Common myeloid progenitor, CD34-positive (primary cell): ENCODE measurements around the gene SARDH.

Experiments used
- CTCF ChIA-PET: fragments of 350-600 bp; sonication (Branson Sonifier 250); formaldehyde crosslinking; loops from one replicate; lab custom pipeline; 2021; ENCODE audit warnings: antibody characterized with exemption; lab: Charles Lee
- POLR2A ChIA-PET: fragments of 350-600 bp; sonication (Branson Sonifier 250); formaldehyde crosslinking; loops from one replicate; lab custom pipeline; 2021; ENCODE audit warnings: antibody characterized with exemption; lab: Charles Lee
- DNase-seq, 3 donors: peaks; one replicate each; pipeline versions ENCODE4 v3.0.0 to v3.0.0-alpha.2; 2013
- H3K27ac ChIP-seq, 2 experiments: 1 replicate in 1 of 2; 2 replicates in 1 of 2; pipeline ENCODE4 v1.7.0; 2013; ENCODE audit warnings: inconsistent platforms in 2 of 2, low read length in 2 of 2, mild to moderate bottlenecking in 2 of 2, low read depth in 1 of 2, moderate library complexity in 1 of 2; ENCODE audit not compliant: severe bottlenecking in 2 of 2, insufficient read depth in 1 of 2, poor library complexity in 1 of 2
- H3K27me3 ChIP-seq, 5 experiments: replicated peaks in 2 of 5; 1 replicate in 3 of 5; 2 replicates in 2 of 5; pipeline versions ENCODE4 v1.6.1 to v1.7.0; 2013; ENCODE audit warnings: low read length in 4 of 5, mild to moderate bottlenecking in 2 of 5, moderate library complexity in 2 of 5, inconsistent platforms in 1 of 5; ENCODE audit not compliant: insufficient read depth in 5 of 5, control insufficient read depth in 4 of 5
- H3K36me3 ChIP-seq, 4 experiments: 1 replicate in 2 of 4; 2 replicates in 2 of 4; pipeline versions ENCODE4 v1.6.1 to v1.7.0; 2013; ENCODE audit warnings: low read length in 3 of 4, control low read depth in 1 of 4, mild to moderate bottlenecking in 1 of 4; ENCODE audit not compliant: control insufficient read depth in 4 of 4, insufficient read depth in 4 of 4
- H3K4me1 ChIP-seq, 4 experiments: 1 replicate in 3 of 4; 2 replicates in 1 of 4; pipeline versions ENCODE4 v1.6.1 to v1.7.1; 2013; ENCODE audit warnings: low read length in 3 of 4, mild to moderate bottlenecking in 3 of 4, control low read depth in 1 of 4, inconsistent platforms in 1 of 4, moderate library complexity in 1 of 4; ENCODE audit not compliant: control insufficient read depth in 4 of 4, insufficient read depth in 4 of 4; ENCODE audit errors: control extremely low read depth in 1 of 4
- H3K4me3 ChIP-seq, 7 experiments: 1 replicate in 4 of 7; 2 replicates in 3 of 7; pipeline versions ENCODE4 v1.5.1 to v1.7.0; 2013; ENCODE audit warnings: mild to moderate bottlenecking in 7 of 7, low read length in 6 of 7, moderate library complexity in 6 of 7, inconsistent platforms in 2 of 7, low read depth in 2 of 7, control low read depth in 1 of 7; ENCODE audit not compliant: insufficient read depth in 4 of 7, control insufficient read depth in 1 of 7; ENCODE audit errors: extremely low read depth in 1 of 7
- H3K9me3 ChIP-seq, 5 experiments: 1 replicate in 4 of 5; 2 replicates in 1 of 5; pipeline versions ENCODE4 v1.6.1 to v1.7.1; 2013; ENCODE audit warnings: low read length in 4 of 5, mild to moderate bottlenecking in 2 of 5, inconsistent platforms in 1 of 5, low read depth in 1 of 5, moderate library complexity in 1 of 5; ENCODE audit not compliant: control insufficient read depth in 4 of 5, insufficient read depth in 2 of 5; ENCODE audit errors: control extremely low read depth in 1 of 5
- WGBS: methylation state at CpG from one replicate; pipeline ENCODE4 v1.1.5; 2013; ENCODE audit not compliant: insufficient coverage; 5-methylcytosine and 5-hydroxymethylcytosine counted together

SARDH gene

DNA sequence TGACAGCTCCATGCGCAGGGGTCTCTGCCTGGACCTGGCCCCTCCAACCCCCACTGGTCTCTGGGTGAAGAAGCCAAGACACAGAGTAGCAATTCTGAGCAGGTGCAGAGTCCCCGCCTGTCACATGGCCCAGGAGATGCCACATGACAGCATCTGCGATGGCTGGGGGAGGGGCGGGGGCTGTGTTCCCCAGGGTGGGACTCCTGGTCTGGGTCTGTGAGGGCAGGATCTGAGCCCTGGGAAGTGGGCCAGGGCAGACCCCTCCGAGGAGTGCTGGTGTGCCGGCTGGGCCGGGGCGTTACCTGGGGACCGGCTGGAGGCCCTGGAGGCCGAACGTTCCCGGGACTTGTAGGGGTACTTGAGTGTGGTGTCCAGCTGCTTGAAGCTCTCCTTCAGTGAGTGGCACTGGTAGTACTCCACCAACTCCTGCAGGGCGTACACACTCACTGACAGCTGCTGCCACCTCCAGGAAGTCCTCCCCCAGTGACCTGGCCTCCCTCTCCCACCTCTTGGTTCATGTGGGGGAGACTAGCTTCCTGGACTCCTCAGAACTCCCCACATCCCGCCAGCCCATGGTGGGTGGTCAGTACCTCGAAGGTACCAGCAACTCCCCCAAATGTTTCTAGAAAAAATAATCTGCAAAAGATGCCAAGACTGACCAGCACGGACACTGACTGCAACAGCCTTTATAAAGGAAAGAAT is 32.1 kb upstream of the SARDH start:
- 97% methylated on average over 14 of the region's 16 CpGs for WGBS

DNA sequence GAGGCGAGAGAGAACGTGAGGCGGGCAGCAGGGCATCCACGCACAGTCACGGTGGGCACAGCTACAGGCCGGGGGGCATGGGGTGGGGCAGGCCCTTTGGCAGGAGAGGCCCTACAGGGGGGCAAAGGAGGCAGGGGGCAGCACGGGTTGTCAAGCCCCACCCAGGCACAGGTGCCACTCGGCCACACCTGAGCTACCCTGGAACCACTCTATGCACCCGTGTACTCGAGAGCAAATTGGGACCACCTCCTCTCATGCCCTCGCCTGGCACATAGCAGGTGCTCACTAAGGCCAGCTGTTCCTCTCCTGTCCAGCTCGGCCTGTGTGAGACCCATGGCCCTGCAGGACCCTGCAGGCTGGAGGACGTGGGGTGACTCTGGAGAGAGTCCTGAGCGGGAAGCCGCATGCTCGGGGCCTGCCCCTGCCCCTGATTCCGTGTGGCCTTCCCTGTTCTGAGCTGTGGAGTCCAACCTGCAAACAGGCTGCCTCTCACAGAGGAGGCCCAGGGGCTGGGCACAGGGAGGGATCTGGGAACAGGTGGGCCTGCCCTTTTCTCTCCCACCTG is 31.4 kb upstream of the SARDH start:
- ChIA-PET CTCF (interaction anchor here (1.2 to 3.7 kb wide), 4 partner anchors 12 to 225 kb away, joined by 3 to 18 read pairs (median 10); no protein-coding TSS in a partner anchor), POLR2A (interaction anchor here (1.3 kb wide), 1 partner anchor 27 kb away, joined by 4 read pairs; no protein-coding TSS in a partner anchor)
- WGBS: 95% methylated on average over 17 of the region's 17 CpGs
- Histone ChIP-seq H3K4me1 (no peaks in the 10 kb centered on the region), H3K9me3 (peaks cover 0 to 19% (median 13%) of the 10 kb centered on the region in 5 experiments), H3K27ac (no peak overlapping the region), H3K27me3 (no peaks in the 10 kb centered on the region), H3K36me3 (peaks cover 0 to 20% (median 4%) of the 10 kb centered on the region in 4 experiments), H3K4me3 (no peak overlapping the region)
- DNase-seq: no peak

More for the DNA sequence above, 32.1 kb upstream of the SARDH start:
- Histone ChIP-seq H3K27ac (no peak overlapping the region), H3K4me1 (no peaks in the 10 kb centered on the region), H3K9me3 (peaks cover 0 to 24% (median 11%) of the 10 kb centered on the region in 5 experiments), H3K4me3 (no peak overlapping the region), H3K27me3 (no peaks in the 10 kb centered on the region), H3K36me3 (peaks cover 0 to 22% (median 5%) of the 10 kb centered on the region in 4 experiments)
- no peak for DNase-seq
- CTCF ChIA-PET: interaction anchor here (1.3 to 3.7 kb wide), 4 partner anchors 11 to 225 kb away, joined by 4 to 18 read pairs (median 15); no protein-coding TSS in a partner anchor
- POLR2A ChIA-PET: no interaction called here

DNA sequence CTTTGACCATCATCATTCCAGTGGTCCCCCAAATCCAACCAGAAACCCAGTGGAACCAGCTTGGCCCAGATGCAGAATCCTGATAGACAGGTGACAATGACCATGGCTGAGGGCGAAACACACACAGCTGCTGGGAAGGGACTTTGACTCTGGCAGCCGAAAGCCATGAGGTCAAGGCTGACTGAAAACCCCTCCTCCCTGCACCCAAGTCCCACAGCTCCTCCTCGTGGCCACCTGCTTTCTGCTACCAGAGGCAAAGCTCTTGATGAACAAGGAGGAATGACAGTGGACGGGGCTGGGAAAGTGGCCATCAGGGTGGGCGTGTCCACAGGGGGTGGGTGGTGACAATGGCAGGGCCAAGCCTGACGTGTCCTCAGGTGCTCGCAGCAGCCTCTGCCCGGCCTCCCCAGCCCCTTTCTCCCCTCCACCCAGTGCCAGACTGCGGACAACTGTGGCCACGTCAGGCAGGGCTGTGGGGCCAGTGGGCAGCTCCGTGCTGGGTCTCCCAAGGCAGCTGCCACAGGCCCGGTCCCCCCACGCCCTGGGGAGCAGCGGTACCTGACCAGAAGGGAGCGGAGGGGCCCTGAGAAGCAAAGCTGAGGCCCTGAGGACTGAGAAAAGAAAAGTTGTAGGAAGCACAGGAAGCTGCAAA is 30.8 kb upstream of the SARDH start:
- Histone ChIP-seq H3K4me1 (no peaks in the 10 kb centered on the region), H3K9me3 (peaks cover 0 to 13% (median 10%) of the 10 kb centered on the region in 5 experiments), H3K27me3 (no peaks in the 10 kb centered on the region), H3K27ac (no peak overlapping the region), H3K4me3 (no peak overlapping the region), H3K36me3 (peaks cover 0 to 14% (median 1%) of the 10 kb centered on the region in 4 experiments)
- ChIA-PET POLR2A (interaction anchor here (1.3 kb wide), 1 partner anchor 26 kb away, joined by 4 read pairs; no protein-coding TSS in a partner anchor), CTCF (interaction anchor here (1.2 to 3.7 kb wide), 5 partner anchors 13 to 343 kb away, joined by 3 to 18 read pairs (median 4); no protein-coding TSS in a partner anchor)
- 91% methylated on average over 11 of the region's 15 CpGs for WGBS
- peak in 1 of 3 donors; percentile 14 for DNase-seq

DNA sequence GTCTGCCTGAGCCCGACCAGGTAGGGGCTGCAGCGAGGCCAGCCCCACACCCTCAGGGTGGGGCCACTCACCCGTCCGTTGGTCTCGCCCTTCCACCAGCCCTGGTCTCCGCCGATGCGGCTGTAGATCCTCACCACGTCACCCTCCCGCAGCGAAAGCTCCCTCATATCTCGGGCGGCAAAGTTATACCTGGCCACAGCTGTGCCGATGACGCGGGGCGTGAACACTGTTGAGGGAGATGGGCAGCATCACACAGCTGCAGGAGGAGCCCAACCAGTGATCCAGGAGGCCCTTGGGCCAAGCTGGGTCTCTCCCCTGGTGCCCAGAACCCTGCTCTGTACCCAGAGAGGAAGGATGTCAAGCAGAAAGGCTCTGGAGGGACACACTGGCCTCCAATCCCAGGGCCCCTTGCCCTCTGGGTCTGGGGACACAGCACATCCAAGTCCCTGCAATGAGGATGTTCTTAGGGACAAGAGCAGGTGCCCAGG is 30.3 kb upstream of the SARDH start:
- H3K4me3 ChIP-seq: no peak overlapping the region
- ChIA-PET CTCF (interaction anchor here (1.2 to 3.7 kb wide), 4 partner anchors 13 to 342 kb away, joined by 3 to 18 read pairs (median 10); no protein-coding TSS in a partner anchor), POLR2A (interaction anchor here (1.3 kb wide), 1 partner anchor 25 kb away, joined by 4 read pairs; no protein-coding TSS in a partner anchor)
- DNase-seq: no peak
- no peak overlapping the region for H3K27ac ChIP-seq
- no peaks in the 10 kb centered on the region for H3K27me3 ChIP-seq
- WGBS: 97% methylated on average over 13 of the region's 17 CpGs
- peaks cover 0 to 16% (median 4%) of the 10 kb centered on the region in 4 experiments for H3K36me3 ChIP-seq
- peaks cover 0 to 10% (median 9%) of the 10 kb centered on the region in 5 experiments for H3K9me3 ChIP-seq
- no peaks in the 10 kb centered on the region for H3K4me1 ChIP-seq

DNA sequence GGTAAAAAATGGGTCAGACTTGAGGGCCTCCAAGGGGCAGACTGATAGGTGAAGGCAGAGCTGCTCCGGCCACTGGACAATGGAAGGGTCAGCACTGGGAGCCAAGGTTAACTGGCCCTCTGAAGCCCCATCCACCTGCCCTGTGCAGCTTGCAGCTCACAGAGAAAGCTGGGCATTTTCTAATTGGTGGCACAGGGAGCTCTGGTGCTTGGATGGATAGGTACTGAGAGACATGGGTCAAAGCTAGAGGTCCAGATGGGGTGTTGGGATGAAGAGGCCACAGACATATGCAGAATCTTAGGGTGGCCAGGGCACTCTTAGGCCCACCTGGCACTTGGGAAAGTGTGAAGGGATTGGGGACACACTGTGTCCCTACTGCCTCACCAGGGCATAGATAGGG is 29.5 kb upstream of the SARDH start:
- ChIA-PET POLR2A (no interaction called here), CTCF (interaction anchor here (0.6 to 3.7 kb wide), 4 partner anchors 14 to 260 kb away, joined by 3 to 18 read pairs (median 10); no protein-coding TSS in a partner anchor)
- H3K27ac ChIP-seq: no peak overlapping the region
- H3K36me3 ChIP-seq: peaks cover 0 to 17% (median 5%) of the 10 kb centered on the region in 4 experiments
- no peaks in the 10 kb centered on the region for H3K4me1 ChIP-seq
- no peak overlapping the region for H3K4me3 ChIP-seq
- no peaks in the 10 kb centered on the region for H3K27me3 ChIP-seq
- H3K9me3 ChIP-seq: peaks cover 0 to 10% (median 9%) of the 10 kb centered on the region in 5 experiments
- 100% methylated on average over 1 of the region's 1 CpG for WGBS
- no peak for DNase-seq

DNA sequence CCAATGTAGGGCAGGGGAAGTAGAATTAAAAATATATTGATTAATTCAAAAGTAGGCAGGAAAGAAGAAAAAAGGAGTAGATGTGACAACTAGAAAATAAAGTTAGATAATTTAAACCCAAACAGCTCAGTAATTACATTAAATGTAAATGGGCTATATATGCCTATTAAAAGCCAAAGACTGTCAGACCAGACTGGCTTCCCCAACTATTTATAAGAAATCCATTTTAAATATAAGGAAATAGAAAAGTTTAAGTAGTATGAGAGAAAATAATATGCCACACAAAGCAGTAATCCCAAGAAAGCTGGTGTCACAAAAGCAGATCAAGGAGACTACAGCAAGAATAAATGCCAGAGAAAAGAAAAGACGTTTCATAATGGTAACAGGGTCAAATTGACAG is 28.9 kb upstream of the SARDH start:
- Histone ChIP-seq H3K27ac (no peak overlapping the region), H3K36me3 (peaks cover 0 to 17% (median 5%) of the 10 kb centered on the region in 4 experiments), H3K27me3 (no peaks in the 10 kb centered on the region), H3K9me3 (peaks cover 0 to 10% (median 9%) of the 10 kb centered on the region in 5 experiments), H3K4me1 (no peaks in the 10 kb centered on the region), H3K4me3 (no peak overlapping the region)
- DNase-seq: no peak
- ChIA-PET POLR2A (no interaction called here), CTCF (interaction anchor here (0.8 to 3.7 kb wide), 2 partner anchors 15 to 17 kb away, joined by 3 to 17 read pairs; no protein-coding TSS in a partner anchor)
- no CpG with 5 or more reads among the region's 1 CpG for WGBS
